Sigmoid colon (tissue), 7 donors: Measurements from ENCODE around the gene PLXNA4. TPM values are rescaled to one million over a fixed set of nuclear protein-coding genes. Genes with fewer than 3 reads are reported as not detected.
A peak's percentile ranks its signal among the peaks of the same experiment; 100 is the strongest.

Experiments used
- DNase-seq: peaks from one replicate; pipeline ENCODE4 v3.0.0-alpha.2; 2019
- H3K27ac ChIP-seq, 4 donors: fragments of 200-600 bp; sonication (generic); one replicate each; pipeline ENCODE4 v1.5.1; 2016 to 2019; ENCODE audit warnings: mild to moderate bottlenecking in 1 of 4
- H3K27me3 ChIP-seq, 3 donors: fragments of 200-600 bp; sonication (generic); one replicate each; pipeline ENCODE4 v1.5.1; 2019; ENCODE audit warnings: mild to moderate bottlenecking in 1 of 3
- H3K36me3 ChIP-seq, 4 donors: fragments of 200-600 bp; sonication (generic); one replicate each; pipeline ENCODE4 v1.5.1; 2016 to 2019
- H3K4me1 ChIP-seq, 4 donors: fragments of 200-600 bp; sonication (generic); one replicate each; pipeline ENCODE4 v1.5.1; 2017 to 2019
- H3K4me3 ChIP-seq, 4 donors: fragments of 200-600 bp; sonication (generic); one replicate each; pipeline ENCODE4 v1.5.1; 2017 to 2019; ENCODE audit warnings: mild to moderate bottlenecking in 2 of 4, moderate library complexity in 1 of 4
- H3K9me3 ChIP-seq, 4 donors: fragments of 200-600 bp in 3 of 4; sonication (generic) in 3 of 4; one replicate each; pipeline versions ENCODE4 v1.5.1 to v1.6.1; 2013 to 2019
- EP300 ChIP-seq, 4 donors: sonication (generic); formaldehyde crosslinking; IDR thresholded peaks; one replicate each; pipeline ENCODE4 v1.6.1; 2017; ENCODE audit warnings: antibody characterized with exemption in 4 of 4
- POLR2A ChIP-seq, 2 donors: fragments of 450-650 bp; IDR thresholded peaks; one replicate each; pipeline ENCODE4 v1.6.1; 2016; ENCODE audit warnings: antibody characterized with exemption in 2 of 2, mild to moderate bottlenecking in 2 of 2, moderate library complexity in 2 of 2
- POLR2AphosphoS5 ChIP-seq, 4 donors: sonication (generic); formaldehyde crosslinking; IDR thresholded peaks; one replicate each; pipeline ENCODE4 v1.6.1; 2017; ENCODE audit warnings: antibody characterized with exemption in 4 of 4
- WGBS, 2 donors: extraction: QIAGEN DNeasy Blood & Tissue Kit; methylation state at CpG; one replicate each; pipeline ENCODE4 v1.1.7; 2013; 5-methylcytosine and 5-hydroxymethylcytosine counted together
- intact Hi-C: fragments of 100-400 bp; cut with DNase I; formaldehyde crosslinking; loops from one replicate; pipeline ENCODE4 v1.15.1; 2023
- polyA plus RNA-seq, 3 donors: library from polyadenylated mRNA; stranded (reverse); fragments of 200-250 nt; gene quantifications; one replicate each; pipeline ENCODE4 v1.2.3, GENCODE V29; 2013
- total RNA-seq, 4 donors: library from RNA; depleted of rRNA; stranded (reverse); fragments of >200 nt; gene quantifications; one replicate each; pipeline ENCODE4 v1.1.0, GENCODE V29; 2016
- TF ChIP-seq, protein P1 (sequence below), 4 experiments: fragments of 450-650 bp in 3 of 4; fragments of 200-600 bp in 1 of 4; IDR thresholded peaks; one replicate each; pipeline ENCODE4 v1.5.1; 2016 to 2019; ENCODE audit warnings: antibody characterized with exemption in 4 of 4, mild to moderate bottlenecking in 3 of 4, moderate library complexity in 2 of 4
- donor health status: healthy with polysubstance abuse.
- donor health status: Bipolar disorder and iron deficiency.
- donor health status: healthy.

Gene PLXNA4
- total and polyA plus RNA-seq, 7 donors: under 0.01 to 10.5 (median 3.7) TPM; not detected in 1

DNA sequence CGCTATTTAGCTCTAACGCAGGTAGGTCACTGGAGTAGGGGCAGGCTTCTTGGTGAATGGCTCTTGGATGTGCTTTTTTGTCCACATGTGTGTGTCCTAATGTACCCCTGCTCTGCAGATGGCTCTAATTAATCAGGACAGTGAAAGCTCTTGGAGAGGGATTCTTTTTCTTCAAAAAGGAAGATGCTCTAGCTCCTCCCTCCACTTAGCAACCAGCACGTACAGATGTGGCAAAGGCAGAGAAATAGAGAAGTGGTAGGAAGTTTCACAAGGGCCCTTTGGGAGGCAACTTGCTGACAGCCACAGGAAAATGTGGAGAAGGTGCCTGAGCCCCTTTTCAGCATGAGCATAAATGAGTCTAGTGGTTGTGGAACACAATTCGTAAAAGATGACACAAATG is 221.7 kb downstream of the PLXNA4 start:
- WGBS, 2 donors: 76 to 85% methylated on average over 4 of the region's 4 CpGs
- Histone ChIP-seq H3K4me1 (peaks cover 0 to 10% (median 0%) of the 10 kb centered on the region in 4 donors), H3K9me3 (peaks cover 0 to 4% (median 0%) of the 10 kb centered on the region in 4 donors), H3K27ac (no peak overlapping the region), H3K27me3 (peaks cover 0 to 8% (median 0%) of the 10 kb centered on the region in 3 donors), H3K36me3 (no peaks in the 10 kb centered on the region), H3K4me3 (no peak overlapping the region)
- TF ChIP-seq POLR2AphosphoS5 (IDR thresholded peaks at IDR 0.05) (no peak), EP300 (IDR thresholded peaks at IDR 0.05) (no peak), POLR2A (IDR thresholded peaks at IDR 0.05) (no peak)
- TF ChIP-seq, protein P1, sequence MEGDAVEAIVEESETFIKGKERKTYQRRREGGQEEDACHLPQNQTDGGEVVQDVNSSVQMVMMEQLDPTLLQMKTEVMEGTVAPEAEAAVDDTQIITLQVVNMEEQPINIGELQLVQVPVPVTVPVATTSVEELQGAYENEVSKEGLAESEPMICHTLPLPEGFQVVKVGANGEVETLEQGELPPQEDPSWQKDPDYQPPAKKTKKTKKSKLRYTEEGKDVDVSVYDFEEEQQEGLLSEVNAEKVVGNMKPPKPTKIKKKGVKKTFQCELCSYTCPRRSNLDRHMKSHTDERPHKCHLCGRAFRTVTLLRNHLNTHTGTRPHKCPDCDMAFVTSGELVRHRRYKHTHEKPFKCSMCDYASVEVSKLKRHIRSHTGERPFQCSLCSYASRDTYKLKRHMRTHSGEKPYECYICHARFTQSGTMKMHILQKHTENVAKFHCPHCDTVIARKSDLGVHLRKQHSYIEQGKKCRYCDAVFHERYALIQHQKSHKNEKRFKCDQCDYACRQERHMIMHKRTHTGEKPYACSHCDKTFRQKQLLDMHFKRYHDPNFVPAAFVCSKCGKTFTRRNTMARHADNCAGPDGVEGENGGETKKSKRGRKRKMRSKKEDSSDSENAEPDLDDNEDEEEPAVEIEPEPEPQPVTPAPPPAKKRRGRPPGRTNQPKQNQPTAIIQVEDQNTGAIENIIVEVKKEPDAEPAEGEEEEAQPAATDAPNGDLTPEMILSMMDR (IDR thresholded peaks at IDR 0.05): no peak
- intact Hi-C loops: no loop called here
- no peak for DNase-seq

DNA sequence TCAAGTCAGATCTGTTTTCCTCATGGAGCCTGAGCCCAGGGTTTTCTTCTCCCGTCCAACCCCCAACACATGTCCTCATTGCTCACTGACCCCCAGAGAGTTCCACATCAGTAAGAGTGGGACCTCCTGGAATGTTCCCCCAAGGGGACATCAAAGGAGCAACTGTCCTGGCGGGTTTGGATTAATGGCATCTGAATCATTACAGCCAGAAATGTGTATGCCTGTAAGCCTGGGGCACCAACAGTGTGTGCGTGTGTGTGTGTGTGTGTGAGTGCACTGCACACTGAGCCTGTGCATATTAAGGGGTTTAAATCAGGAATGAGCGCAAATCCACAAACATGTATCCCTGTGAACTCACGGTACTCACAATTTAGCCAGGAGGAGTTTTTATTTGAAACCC is 222.3 kb downstream of the PLXNA4 start:
- 88% methylated on average over 5 of the region's 5 CpGs for WGBS, 2 donors
- Histone ChIP-seq H3K4me1 (peaks cover 0 to 10% (median 0%) of the 10 kb centered on the region in 4 donors), H3K36me3 (no peaks in the 10 kb centered on the region), H3K9me3 (peaks cover 0 to 4% (median 0%) of the 10 kb centered on the region in 4 donors), H3K27ac (no peak overlapping the region), H3K4me3 (no peak overlapping the region), H3K27me3 (peaks cover 0 to 8% (median 0%) of the 10 kb centered on the region in 3 donors)
- TF ChIP-seq POLR2A (IDR thresholded peaks at IDR 0.05) (no peak), EP300 (IDR thresholded peaks at IDR 0.05) (no peak), POLR2AphosphoS5 (IDR thresholded peaks at IDR 0.05) (no peak)
- TF ChIP-seq, protein P1 (IDR thresholded peaks at IDR 0.05): no peak
- intact Hi-C loops: no loop called here
- no peak for DNase-seq

DNA sequence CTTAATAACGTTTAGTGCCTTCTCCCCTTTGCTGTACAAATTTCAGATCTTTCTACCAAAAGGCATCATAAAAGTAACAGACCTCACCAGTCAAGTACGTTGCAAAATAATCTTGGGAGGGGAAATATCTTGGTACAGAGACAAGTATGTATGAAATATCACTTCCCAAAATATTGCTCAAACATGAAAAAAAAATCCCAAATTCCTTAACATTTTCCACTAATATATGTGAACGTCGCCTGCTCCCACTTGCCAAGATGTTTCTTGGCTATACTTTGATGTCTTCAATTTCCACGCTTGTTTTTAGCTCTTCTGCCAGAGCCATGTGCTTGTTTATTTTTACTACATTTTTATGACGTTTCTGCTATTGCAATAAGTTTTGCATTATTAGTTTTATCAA is 223.5 kb downstream of the PLXNA4 start:
- Histone ChIP-seq H3K27me3 (peaks cover 0 to 8% (median 0%) of the 10 kb centered on the region in 3 donors), H3K36me3 (no peaks in the 10 kb centered on the region), H3K4me3 (no peak overlapping the region), H3K27ac (no peak overlapping the region), H3K9me3 (peaks cover 0 to 4% (median 0%) of the 10 kb centered on the region in 4 donors), H3K4me1 (peaks cover 0 to 10% (median 0%) of the 10 kb centered on the region in 4 donors)
- no peak for DNase-seq
- intact Hi-C loops: no loop called here
- WGBS, 2 donors: 53 to 61% methylated on average over 6 of the region's 6 CpGs
- TF ChIP-seq, protein P1 (IDR thresholded peaks at IDR 0.05): no peak
- TF ChIP-seq POLR2A (IDR thresholded peaks at IDR 0.05): no peak
- TF ChIP-seq POLR2AphosphoS5 (IDR thresholded peaks at IDR 0.05): peak in 3 of 4 donors; percentile 30 to 43 (median 34)
- TF ChIP-seq EP300 (IDR thresholded peaks at IDR 0.05): no peak

- TF ChIP-seq, protein P1 (IDR thresholded peaks at IDR 0.05): no peak
- TF ChIP-seq EP300 (IDR thresholded peaks at IDR 0.05) (no peak), POLR2AphosphoS5 (IDR thresholded peaks at IDR 0.05) (no peak)
- Histone ChIP-seq H3K4me3 (no peak overlapping the region), H3K27me3 (peaks cover 0 to 8% (median 0%) of the 10 kb centered on the region in 3 donors), H3K9me3 (peaks cover 0 to 4% (median 0%) of the 10 kb centered on the region in 4 donors), H3K36me3 (no peaks in the 10 kb centered on the region), H3K4me1 (peaks cover 0 to 10% (median 0%) of the 10 kb centered on the region in 4 donors), H3K27ac (no peak overlapping the region)
- WGBS, 2 donors: 69 to 86% methylated on average over 12 of the region's 12 CpGs
- DNase-seq: no peak
- intact Hi-C loops: no loop called here
These were observed 224.2 kb downstream of the PLXNA4 start for GRCh38 chr7:132351954-132352499.

- Histone ChIP-seq H3K4me1 (peaks cover 0 to 10% (median 1%) of the 10 kb centered on the region in 4 donors), H3K4me3 (no peak overlapping the region), H3K9me3 (peaks cover 0 to 4% (median 0%) of the 10 kb centered on the region in 4 donors), H3K27ac (no peak overlapping the region), H3K36me3 (no peaks in the 10 kb centered on the region), H3K27me3 (peaks cover 0 to 8% (median 0%) of the 10 kb centered on the region in 3 donors)
- intact Hi-C loops: no loop called here
- TF ChIP-seq, protein P1 (IDR thresholded peaks at IDR 0.05): no peak
- TF ChIP-seq POLR2AphosphoS5 (IDR thresholded peaks at IDR 0.05) (no peak), POLR2A (IDR thresholded peaks at IDR 0.05) (no peak), EP300 (IDR thresholded peaks at IDR 0.05) (no peak)
- DNase-seq: no peak
These were observed 225.5 kb downstream of the PLXNA4 start for GRCh38 chr7:132350741-132351140.
